Liver (tissue), 3 donors: ENCODE results near the gene PSMG2.

Experiments used
- CTCF ChIP-seq: fragments of 150-350 bp; IDR thresholded peaks from 2 replicates; pipeline ENCODE4 v1.5.1; 2017; ENCODE audit warnings: improper control_type of control experiment, low read depth, low read length; ENCODE audit not compliant: missing input control
- FOXA2 ChIP-seq: IDR thresholded peaks from 2 replicates; pipeline ENCODE4 v1.6.1; 2016; ENCODE audit warnings: antibody characterized with exemption
- GABPA ChIP-seq, 2 donors: IDR thresholded peaks in 1 of 2; conservative IDR thresholded peaks in 1 of 2; 2 replicates each; pipeline ENCODE4 v1.6.1; 2016; ENCODE audit warnings: antibody characterized with exemption in 2 of 2, mild to moderate bottlenecking in 1 of 2, moderate library complexity in 1 of 2
- JUND ChIP-seq, 2 donors: IDR thresholded peaks; 2 replicates each; pipeline ENCODE4 v1.6.1; 2016; ENCODE audit warnings: antibody characterized with exemption in 2 of 2
- MAX ChIP-seq: IDR thresholded peaks from 2 replicates; pipeline ENCODE4 v1.6.1; 2016; ENCODE audit warnings: antibody characterized with exemption
- NR2F2 ChIP-seq: IDR thresholded peaks from 2 replicates; pipeline ENCODE4 v1.6.1; 2016; ENCODE audit warnings: antibody characterized with exemption
- RAD21 ChIP-seq, 2 donors: IDR thresholded peaks; 2 replicates each; pipeline ENCODE4 v1.6.1; 2016; ENCODE audit warnings: antibody characterized with exemption in 2 of 2, mild to moderate bottlenecking in 2 of 2
- YY1 ChIP-seq: IDR thresholded peaks from 2 replicates; pipeline ENCODE4 v1.6.1; 2016; ENCODE audit warnings: antibody characterized with exemption, mild to moderate bottlenecking
- donor health status: healthy.
- donor health status: healthy.

- no peak for TF ChIP-seq MAX
- no peak for TF ChIP-seq JUND (IDR thresholded peaks at IDR 0.05)
- no peak for TF ChIP-seq CTCF
- no peak for TF ChIP-seq NR2F2
- no peak for TF ChIP-seq RAD21 (IDR thresholded peaks at IDR 0.05)
- no peak for TF ChIP-seq FOXA2
- no peak for TF ChIP-seq YY1
- TF ChIP-seq GABPA (IDR thresholded peaks at IDR 0.05 in 1 of 2, conservative IDR thresholded peaks at IDR 0.05 in 1 of 2), result no peak
These were observed 51.7 kb downstream of the PSMG2 start for GRCh38 chr18:12754511-12754910.
